ENCODE data around the gene ATP8A2.
A peak's percentile ranks its signal among the peaks of the same experiment; 100 is the strongest.

The ATP8A2 gene

DNA sequence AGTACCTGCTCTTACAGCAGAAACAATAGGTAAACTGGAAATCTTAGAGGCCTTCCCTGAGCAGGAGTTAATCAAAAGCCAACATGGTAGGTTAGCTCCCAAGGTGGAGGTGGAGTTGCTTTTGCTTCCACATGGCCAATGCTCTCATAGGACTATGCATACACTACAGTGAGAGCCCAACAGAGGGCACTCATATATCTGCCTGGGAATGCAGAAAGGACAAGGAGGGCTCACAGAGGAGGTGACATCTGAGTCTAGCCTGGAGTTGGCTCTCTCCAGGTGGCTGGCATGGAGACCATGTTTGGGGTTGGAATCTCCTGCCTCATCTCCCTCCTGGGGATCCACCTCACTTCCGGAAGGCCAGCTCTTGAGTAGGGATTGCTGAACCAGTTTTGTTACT lies 34.6 kb downstream of the ATP8A2 start:
- TF ChIP-seq, protein P1, sequence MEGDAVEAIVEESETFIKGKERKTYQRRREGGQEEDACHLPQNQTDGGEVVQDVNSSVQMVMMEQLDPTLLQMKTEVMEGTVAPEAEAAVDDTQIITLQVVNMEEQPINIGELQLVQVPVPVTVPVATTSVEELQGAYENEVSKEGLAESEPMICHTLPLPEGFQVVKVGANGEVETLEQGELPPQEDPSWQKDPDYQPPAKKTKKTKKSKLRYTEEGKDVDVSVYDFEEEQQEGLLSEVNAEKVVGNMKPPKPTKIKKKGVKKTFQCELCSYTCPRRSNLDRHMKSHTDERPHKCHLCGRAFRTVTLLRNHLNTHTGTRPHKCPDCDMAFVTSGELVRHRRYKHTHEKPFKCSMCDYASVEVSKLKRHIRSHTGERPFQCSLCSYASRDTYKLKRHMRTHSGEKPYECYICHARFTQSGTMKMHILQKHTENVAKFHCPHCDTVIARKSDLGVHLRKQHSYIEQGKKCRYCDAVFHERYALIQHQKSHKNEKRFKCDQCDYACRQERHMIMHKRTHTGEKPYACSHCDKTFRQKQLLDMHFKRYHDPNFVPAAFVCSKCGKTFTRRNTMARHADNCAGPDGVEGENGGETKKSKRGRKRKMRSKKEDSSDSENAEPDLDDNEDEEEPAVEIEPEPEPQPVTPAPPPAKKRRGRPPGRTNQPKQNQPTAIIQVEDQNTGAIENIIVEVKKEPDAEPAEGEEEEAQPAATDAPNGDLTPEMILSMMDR (IDR thresholded peaks at IDR 0.05; ENCODE audit: low read depth, low read length), result peak; percentile 41
- TF ChIP-seq POLR2A (IDR thresholded peaks at IDR 0.05; ENCODE audit: extremely low read depth, insufficient read length), result no peak
- TF ChIP-seq, protein P2, sequence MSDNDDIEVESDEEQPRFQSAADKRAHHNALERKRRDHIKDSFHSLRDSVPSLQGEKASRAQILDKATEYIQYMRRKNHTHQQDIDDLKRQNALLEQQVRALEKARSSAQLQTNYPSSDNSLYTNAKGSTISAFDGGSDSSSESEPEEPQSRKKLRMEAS (IDR thresholded peaks at IDR 0.05; ENCODE audit: low read depth, low read length), result no peak
- DNase-seq (ENCODE audit: low read depth), result peak; percentile 27

DNA sequence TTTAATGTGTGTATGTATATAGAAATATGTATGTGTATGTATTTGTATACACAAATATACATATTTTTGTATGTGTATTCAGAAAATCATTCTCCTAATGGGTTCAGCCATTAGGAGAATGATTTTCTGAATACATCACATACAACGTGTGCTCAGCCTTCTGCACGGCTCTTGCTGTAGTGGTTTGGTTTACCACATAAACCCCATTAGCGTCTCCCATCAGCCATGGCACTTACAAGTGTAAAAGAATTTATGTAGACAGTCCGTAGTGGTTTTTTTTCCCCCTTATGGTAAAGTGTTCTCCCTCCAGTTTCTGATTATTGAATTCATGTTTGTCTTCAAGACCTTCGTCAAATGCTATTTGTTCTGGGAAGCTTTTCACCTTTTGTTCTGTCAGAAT lies 38.2 kb downstream of the ATP8A2 start:
- TF ChIP-seq, protein P1 (IDR thresholded peaks at IDR 0.05; ENCODE audit: low read depth, low read length), result no peak
- H3K4me3 ChIP-seq (ENCODE audit: low read depth, low read length), result no peak overlapping the region
- DNase-seq (ENCODE audit: low read depth), result no peak

More for the DNA sequence above, 34.6 kb downstream of the ATP8A2 start:
- no peak overlapping the region for H3K4me3 ChIP-seq (ENCODE audit: low read depth, low read length)

DNA sequence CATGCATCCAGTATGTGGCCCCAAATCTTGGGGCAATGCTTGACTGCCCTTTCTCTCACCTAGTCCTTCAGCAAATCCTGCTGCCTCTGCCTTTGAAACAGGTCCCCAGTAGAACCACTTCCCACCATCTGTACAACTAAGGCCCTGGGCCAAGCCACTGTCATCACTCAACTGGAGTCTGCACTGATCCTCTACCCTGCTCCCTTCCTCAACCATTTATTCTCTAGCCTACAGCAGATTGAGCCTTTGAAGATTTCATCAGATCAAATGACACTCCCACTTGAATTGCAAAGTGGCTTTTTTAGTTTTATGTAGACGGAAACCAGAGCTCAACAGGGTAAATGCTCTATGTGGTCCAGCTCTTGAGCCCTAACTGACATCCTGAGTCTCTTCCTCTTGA lies 43.5 kb downstream of the ATP8A2 start:
- TF ChIP-seq, protein P1 (IDR thresholded peaks at IDR 0.05; ENCODE audit: low read depth, low read length), result no peak
- TF ChIP-seq, protein P2 (IDR thresholded peaks at IDR 0.05; ENCODE audit: low read depth, low read length), result no peak
- no peak for TF ChIP-seq MYC (IDR thresholded peaks at IDR 0.05; ENCODE audit: low read depth, low read length)
- no peak for TF ChIP-seq POLR2A (IDR thresholded peaks at IDR 0.05; ENCODE audit: extremely low read depth, insufficient read length)
- DNase-seq (ENCODE audit: low read depth), result no peak
- no peak overlapping the region for H3K4me3 ChIP-seq (ENCODE audit: low read depth, low read length)

DNA sequence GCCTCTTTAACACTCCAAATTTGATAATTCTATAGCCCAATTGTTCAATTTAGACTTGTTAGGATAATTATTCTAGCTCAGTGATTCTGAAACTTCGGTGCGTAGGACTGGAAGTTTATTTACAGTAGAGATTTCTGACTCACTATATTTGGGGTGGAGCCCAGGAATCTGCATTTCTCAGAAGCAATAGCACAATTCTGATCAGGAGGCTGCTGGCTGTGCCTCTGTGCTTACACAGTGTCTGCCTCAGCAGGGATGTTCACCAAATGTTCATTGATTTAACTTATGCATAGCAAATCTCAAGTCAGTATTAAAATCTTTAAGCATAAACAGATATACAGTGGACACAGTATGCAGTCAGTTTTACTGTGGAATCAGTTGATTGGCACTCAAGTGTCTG lies 45.8 kb downstream of the ATP8A2 start:
- no peak overlapping the region for H3K4me3 ChIP-seq (ENCODE audit: low read depth, low read length)
- DNase-seq (ENCODE audit: low read depth), result no peak
- TF ChIP-seq, protein P2 (IDR thresholded peaks at IDR 0.05; ENCODE audit: low read depth, low read length), result no peak
- TF ChIP-seq POLR2A (IDR thresholded peaks at IDR 0.05; ENCODE audit: extremely low read depth, insufficient read length) (no peak), MYC (IDR thresholded peaks at IDR 0.05; ENCODE audit: low read depth, low read length) (no peak)
- TF ChIP-seq, protein P1 (IDR thresholded peaks at IDR 0.05; ENCODE audit: low read depth, low read length), result no peak

DNA sequence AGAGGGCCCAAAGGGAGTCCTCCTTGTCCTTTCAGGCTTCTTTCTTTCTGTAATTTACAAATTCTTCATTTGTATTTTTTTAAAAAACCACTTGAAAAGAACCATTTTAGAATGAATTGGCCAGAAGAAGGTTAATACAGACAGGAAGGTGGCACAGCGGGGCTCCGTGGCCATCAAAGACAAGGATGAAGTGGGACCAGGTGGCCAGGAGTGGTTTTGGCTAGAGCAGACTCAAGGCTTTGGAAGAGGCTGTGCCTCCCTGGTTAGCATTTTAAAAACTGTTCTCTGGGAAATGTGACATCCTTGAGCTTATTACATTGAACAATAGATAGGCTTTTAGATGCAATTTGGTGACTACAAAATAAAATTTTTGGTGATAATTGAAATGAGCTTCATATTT lies 48.4 kb downstream of the ATP8A2 start:
- TF ChIP-seq, protein P2 (IDR thresholded peaks at IDR 0.05; ENCODE audit: low read depth, low read length), result no peak
- TF ChIP-seq MYC (IDR thresholded peaks at IDR 0.05; ENCODE audit: low read depth, low read length) (no peak), POLR2A (IDR thresholded peaks at IDR 0.05; ENCODE audit: extremely low read depth, insufficient read length) (no peak)
- TF ChIP-seq, protein P1 (IDR thresholded peaks at IDR 0.05; ENCODE audit: low read depth, low read length), result no peak
- no peak overlapping the region for H3K4me3 ChIP-seq (ENCODE audit: low read depth, low read length)
- no peak for DNase-seq (ENCODE audit: low read depth)

DNA sequence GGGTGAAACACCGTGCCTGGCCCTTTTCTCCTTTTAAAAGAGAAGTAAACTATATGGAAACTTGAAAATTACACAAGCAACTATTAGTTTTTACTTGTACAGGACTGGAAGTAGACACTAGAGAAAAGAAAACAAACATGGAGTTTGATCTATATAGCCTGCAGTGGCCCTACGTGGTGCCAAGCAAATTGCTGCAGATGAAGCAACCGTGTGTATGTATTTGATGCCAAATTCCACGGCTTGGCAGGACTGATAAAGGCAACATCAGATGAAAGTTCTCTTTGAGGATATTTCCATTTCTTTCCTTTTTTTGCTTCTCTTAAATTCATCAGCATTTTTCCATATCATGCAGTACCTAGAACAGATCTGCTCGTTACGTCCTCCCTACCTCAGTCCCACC lies 49.8 kb downstream of the ATP8A2 start:
- TF ChIP-seq POLR2A (IDR thresholded peaks at IDR 0.05; ENCODE audit: extremely low read depth, insufficient read length), result no peak
- no peak for TF ChIP-seq MYC (IDR thresholded peaks at IDR 0.05; ENCODE audit: low read depth, low read length)
- TF ChIP-seq, protein P2 (IDR thresholded peaks at IDR 0.05; ENCODE audit: low read depth, low read length), result no peak
- TF ChIP-seq, protein P1 (IDR thresholded peaks at IDR 0.05; ENCODE audit: low read depth, low read length), result no peak
- H3K4me3 ChIP-seq (ENCODE audit: low read depth, low read length), result no peak overlapping the region
- no peak for DNase-seq (ENCODE audit: low read depth)

All from NB4 (cell line).